HCT116 (cell line): ENCODE measurements around the gene NUMA1. TPM values are rescaled to one million over a fixed set of nuclear protein-coding genes. Genes with fewer than 3 reads are reported as not detected.

Source experiments
- ATAC-seq: fragments of 200-7000 bp; cut with Tn5 transposase; 2 replicates; pipeline ENCODE4 v1.9.1; 2020; ENCODE audit warnings: mild to moderate bottlenecking, moderate library complexity
- BruUV-seq: library from RNA; stranded (reverse); fragments of 400-500 nt; replicated peaks from 2 replicates; lab custom pipeline; 2021; lab: Mats Ljungman, UMichigan
- CTCF ChIA-PET: fragments of 300-600 bp; sonication (Branson Sonifier 250); formaldehyde crosslinking; loops from one replicate; lab custom pipeline; 2021; ENCODE audit warnings: antibody characterized with exemption; lab: Charles Lee
- POLR2A ChIA-PET: fragments of 300-600, 350-600 bp; sonication (Branson Sonifier 250); formaldehyde crosslinking; loops from one replicate; lab custom pipeline; 2021; ENCODE audit warnings: antibody characterized with exemption; lab: Charles Lee
- RAD21 ChIA-PET, 2 experiments: fragments of 300-600 bp; sonication (Branson Sonifier 250); formaldehyde crosslinking; loops; one replicate each; lab custom pipeline; 2023; ENCODE audit warnings: low total read pairs in 2 of 2; ENCODE audit not compliant: uncharacterized antibody in 2 of 2, unreplicated experiment in 2 of 2, low non-redundant PET in 1 of 2; lab: Charles Lee
- DNase-seq: peaks from one replicate; pipeline ENCODE4 v3.0.0-alpha.2; 2010; ENCODE audit warnings: low read depth, low spot score
- H2AFZ ChIP-seq: fragments of 200-600 bp; shearing (Covaris generic), sonication (generic); 2 replicates; pipeline ENCODE4 v1.6.1; 2017; ENCODE audit warnings: low read depth, mixed run types, mixed read lengths, antibody characterized with exemption, low read length; ENCODE audit not compliant: poor library complexity, severe bottlenecking
- H3K27ac ChIP-seq: 2 replicates; pipeline ENCODE4 v1.5.1; 2012; ENCODE audit warnings: low read depth, low read length
- H3K27me3 ChIP-seq: fragments of 200-600 bp; sonication (generic); 2 replicates; pipeline ENCODE4 v1.6.1; 2016; ENCODE audit warnings: mixed run types, low read length, mixed read lengths; ENCODE audit not compliant: insufficient read depth
- H3K36me3 ChIP-seq, 2 experiments: fragments of 200-500 bp in 1 of 2; fragments of 200-600 bp in 1 of 2; sonication (Bioruptor generic) in 1 of 2; sonication (generic) in 1 of 2; 2 replicates each; pipeline versions ENCODE4 v1.5.1 to v1.6.1; 2014 to 2016; ENCODE audit warnings: low read length in 2 of 2, inconsistent platforms in 1 of 2, mixed read lengths in 1 of 2, mixed run types in 1 of 2; ENCODE audit not compliant: insufficient read depth in 2 of 2, control insufficient read depth in 1 of 2
- H3K4me1 ChIP-seq, 2 experiments: fragments of 200-600 bp in 1 of 2; sonication (generic) in 1 of 2; 2 replicates each; pipeline versions ENCODE4 v1.5.1 to v1.6.1; 2012 to 2017; ENCODE audit warnings: low read length in 2 of 2, inconsistent platforms in 1 of 2, mild to moderate bottlenecking in 1 of 2, mixed read lengths in 1 of 2, mixed run types in 1 of 2, moderate library complexity in 1 of 2; ENCODE audit not compliant: insufficient read depth in 2 of 2, control insufficient read depth in 1 of 2
- H3K4me2 ChIP-seq: fragments of 200-600 bp; sonication (generic); 2 replicates; pipeline ENCODE4 v1.6.1; 2017; ENCODE audit warnings: mixed run types, low read length, mixed read lengths
- H3K4me3 ChIP-seq, 2 experiments: fragments of 200-600 bp in 1 of 2; sonication (generic) in 1 of 2; replicated peaks in 1 of 2; 2 replicates each; pipeline ENCODE4 v1.5.1; 2011 to 2016; ENCODE audit warnings: low read length in 2 of 2, control low read depth in 1 of 2, low read depth in 1 of 2, mild to moderate bottlenecking in 1 of 2, mixed read lengths in 1 of 2, mixed run types in 1 of 2
- H3K79me2 ChIP-seq: fragments of 200-600 bp; sonication (generic); 2 replicates; pipeline ENCODE4 v1.6.1; 2017; ENCODE audit warnings: mild to moderate bottlenecking, mixed run types, low read length, moderate library complexity, mixed read lengths; ENCODE audit not compliant: insufficient read depth
- H3K9ac ChIP-seq: fragments of 200-600 bp; sonication (generic); 2 replicates; pipeline ENCODE4 v1.6.1; 2016; ENCODE audit warnings: low read length, mixed read lengths
- H3K9me2 ChIP-seq: fragments of 200-600 bp; sonication (generic), shearing (Covaris generic); 2 replicates; pipeline ENCODE4 v1.6.1; 2017; ENCODE audit warnings: mixed run types, mild to moderate bottlenecking, moderate library complexity; ENCODE audit not compliant: insufficient read depth
- H3K9me3 ChIP-seq, 2 experiments: fragments of 200-500 bp in 1 of 2; fragments of 200-600 bp in 1 of 2; sonication (Bioruptor generic) in 1 of 2; sonication (generic) in 1 of 2; 2 replicates each; pipeline ENCODE4 v1.6.1; 2014 to 2017; ENCODE audit warnings: low read length in 2 of 2, mixed read lengths in 2 of 2, inconsistent platforms in 1 of 2, low read depth in 1 of 2, mild to moderate bottlenecking in 1 of 2, mixed run types in 1 of 2, moderate library complexity in 1 of 2; ENCODE audit not compliant: control insufficient read depth in 1 of 2, insufficient read depth in 1 of 2
- H4K20me1 ChIP-seq: fragments of 200-600 bp; sonication (generic), shearing (Covaris generic); 2 replicates; pipeline ENCODE4 v1.6.1; 2017; ENCODE audit warnings: mixed run types, mild to moderate bottlenecking, moderate library complexity; ENCODE audit not compliant: insufficient read depth
- CBX3 ChIP-seq: IDR thresholded peaks from 2 replicates; pipeline ENCODE4 v1.6.1; 2012; ENCODE audit warnings: low read depth
- CEBPB ChIP-seq: IDR thresholded peaks from 2 replicates; pipeline ENCODE4 v1.6.1; 2012; ENCODE audit warnings: low read depth
- EGR1 ChIP-seq: IDR thresholded peaks from 2 replicates; pipeline ENCODE4 v1.6.1; 2012; ENCODE audit warnings: low read depth
- ELF1 ChIP-seq: IDR thresholded peaks from 2 replicates; pipeline ENCODE4 v1.6.1; 2012; ENCODE audit warnings: low read depth, borderline replicate concordance
- FOSL1 ChIP-seq: IDR thresholded peaks from 2 replicates; pipeline ENCODE4 v1.6.1; 2012; ENCODE audit warnings: low read depth
- POLR2AphosphoS5 ChIP-seq: IDR thresholded peaks from 2 replicates; pipeline ENCODE4 v1.6.1; 2011; ENCODE audit warnings: mild to moderate bottlenecking, low read depth, low read length, moderate library complexity
- SIN3A ChIP-seq: IDR thresholded peaks from 2 replicates; pipeline ENCODE4 v1.6.1; 2012; ENCODE audit warnings: low read depth
- SP1 ChIP-seq: IDR thresholded peaks from 2 replicates; pipeline ENCODE4 v1.6.1; 2012; ENCODE audit warnings: low read depth
- TCF7L2 ChIP-seq: IDR thresholded peaks from 2 replicates; pipeline ENCODE4 v1.7.0; 2011; ENCODE audit warnings: borderline replicate concordance, inconsistent platforms; ENCODE audit not compliant: insufficient read depth, insufficient read length; ENCODE audit errors: extremely low read depth
- YY1 ChIP-seq: IDR thresholded peaks from 2 replicates; pipeline ENCODE4 v1.6.1; 2011; ENCODE audit warnings: low read length, low read depth, moderate library complexity, mild to moderate bottlenecking; ENCODE audit not compliant: insufficient replicate concordance; ENCODE audit errors: extremely low read depth
- ZFX ChIP-seq: fragments of 450-650 bp; IDR thresholded peaks from 2 replicates; pipeline ENCODE4 v1.6.1; 2017
- intact Hi-C: fragments of 100-400 bp; cut with micrococcal nuclease; formaldehyde crosslinking; loops from 2 replicates; pipeline ENCODE4 v1.10.0; 2022
- total RNA-seq: library from RNA; stranded (reverse); gene quantifications from one replicate; pipeline ENCODE4 v1.2.1, GENCODE V29; 2021; ENCODE audit not compliant: unreplicated experiment
- TF ChIP-seq, protein P1 (sequence below), 3 experiments: fragments of 200-600 bp in 1 of 3; sonication (generic) in 1 of 3; IDR thresholded peaks in 2 of 3; conservative IDR thresholded peaks in 1 of 3; 2 replicates each; pipeline ENCODE4 v1.5.1; 2012 to 2017; ENCODE audit warnings: low read depth in 2 of 3, low read length in 2 of 3, antibody characterized with exemption in 1 of 3, borderline replicate concordance in 1 of 3, control low read depth in 1 of 3, mild to moderate bottlenecking in 1 of 3, mixed read lengths in 1 of 3, mixed run types in 1 of 3, moderate library complexity in 1 of 3; ENCODE audit not compliant: insufficient read depth in 1 of 3
- TF ChIP-seq, protein P2 (sequence below): IDR thresholded peaks from 2 replicates; pipeline ENCODE4 v1.6.1; 2012

Gene NUMA1
- total RNA-seq, 1 experiment from 2014 or later = 133 TPM

DNA sequence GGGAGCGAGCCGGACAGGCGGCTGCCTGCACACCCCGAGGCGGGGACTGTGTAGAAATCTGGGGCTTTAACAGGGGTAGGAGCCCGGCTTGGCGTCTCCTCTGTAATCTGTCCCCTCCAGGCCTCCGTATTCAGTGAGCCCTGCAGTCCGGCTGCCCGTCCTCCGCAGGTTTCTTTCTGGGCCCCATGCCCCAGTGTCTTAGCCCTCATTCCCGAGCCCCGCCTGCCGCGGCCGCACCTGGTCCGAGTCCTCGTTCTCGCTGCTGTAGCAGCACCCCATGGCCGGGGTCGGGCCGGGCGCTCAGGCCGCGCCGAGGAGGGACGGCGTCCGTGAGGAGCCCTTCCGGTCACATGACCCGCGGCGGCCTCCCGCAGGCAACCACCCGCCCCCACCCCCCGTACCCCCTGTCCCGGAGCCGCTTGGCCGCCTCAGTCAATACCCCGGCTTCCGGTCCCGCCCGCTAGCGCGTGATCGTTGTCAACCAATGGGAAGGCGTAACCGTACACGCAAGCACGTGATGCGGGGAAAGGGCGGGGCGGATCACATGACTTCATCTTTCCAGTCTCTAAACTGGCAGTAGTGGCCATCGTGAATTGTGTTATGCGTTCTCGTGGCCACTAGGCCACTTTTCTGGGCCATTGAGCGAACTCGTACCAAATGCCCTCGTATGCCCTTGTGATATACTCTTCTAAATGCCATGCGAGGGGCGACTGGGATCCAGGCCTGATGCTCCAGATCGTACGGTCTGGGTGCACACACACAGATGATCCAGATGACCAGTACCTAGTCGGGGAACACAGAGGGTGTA lies 22.8 kb upstream of the NUMA1 start, which contains the start of gene LAMTOR1:
Gene LAMTOR1, minus strand, starts transcription at position 352 of the 808 bp plus-strand sequence. Its CDS starts 73 bp downstream, at position 279.
- ATAC-seq = peak; percentile 95
- Histone ChIP-seq H2AFZ (no peak within 1 kb of the TSS), H3K4me2 (peak within 1 kb of the TSS; percentile 90), H3K36me3 (peaks cover 5 to 9% of the 10 kb centered on the region in 2 experiments; a peak in 2 of 4 replicates)
- no TSS peak for BruUV-seq
- peak; percentile 98 for DNase-seq
- ChIA-PET RAD21 (interaction anchor here in 1 of 2 experiments (0.6 kb wide), 1 partner anchor 9 kb away, joined by 3 read pairs; the partner anchor contains the start of gene ANAPC15), CTCF (no interaction called here)
- intact Hi-C loops = loop anchor here (1.0 to 5.0 kb wide), 3 partner anchors 9 to 119 kb away; partner anchors contain the start of genes ANAPC15, INPPL1, LRRC51 and NUMA1
- TF ChIP-seq SP1 = peak; percentile 89
- TF ChIP-seq ELF1 = peak; percentile 64; the same call in 1 of the 2 replicates
- TF ChIP-seq, protein P1, sequence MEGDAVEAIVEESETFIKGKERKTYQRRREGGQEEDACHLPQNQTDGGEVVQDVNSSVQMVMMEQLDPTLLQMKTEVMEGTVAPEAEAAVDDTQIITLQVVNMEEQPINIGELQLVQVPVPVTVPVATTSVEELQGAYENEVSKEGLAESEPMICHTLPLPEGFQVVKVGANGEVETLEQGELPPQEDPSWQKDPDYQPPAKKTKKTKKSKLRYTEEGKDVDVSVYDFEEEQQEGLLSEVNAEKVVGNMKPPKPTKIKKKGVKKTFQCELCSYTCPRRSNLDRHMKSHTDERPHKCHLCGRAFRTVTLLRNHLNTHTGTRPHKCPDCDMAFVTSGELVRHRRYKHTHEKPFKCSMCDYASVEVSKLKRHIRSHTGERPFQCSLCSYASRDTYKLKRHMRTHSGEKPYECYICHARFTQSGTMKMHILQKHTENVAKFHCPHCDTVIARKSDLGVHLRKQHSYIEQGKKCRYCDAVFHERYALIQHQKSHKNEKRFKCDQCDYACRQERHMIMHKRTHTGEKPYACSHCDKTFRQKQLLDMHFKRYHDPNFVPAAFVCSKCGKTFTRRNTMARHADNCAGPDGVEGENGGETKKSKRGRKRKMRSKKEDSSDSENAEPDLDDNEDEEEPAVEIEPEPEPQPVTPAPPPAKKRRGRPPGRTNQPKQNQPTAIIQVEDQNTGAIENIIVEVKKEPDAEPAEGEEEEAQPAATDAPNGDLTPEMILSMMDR (IDR thresholded peaks at IDR 0.05 in 2 of 3, conservative IDR thresholded peaks at IDR 0.05 in 1 of 3; ENCODE audit: borderline replicate concordance in 1 of 3, insufficient read depth in 1 of 3, low read depth in 2 of 3, low read length in 2 of 3) = peak in 2 of 3 experiments; percentile 28 to 41; a peak in 1 of 6 replicates
- no peak; the same call in 1 of the 2 replicates for TF ChIP-seq SIN3A
- TF ChIP-seq FOSL1 = no peak
- TF ChIP-seq TCF7L2 = peak; percentile 33
- TF ChIP-seq, protein P2, sequence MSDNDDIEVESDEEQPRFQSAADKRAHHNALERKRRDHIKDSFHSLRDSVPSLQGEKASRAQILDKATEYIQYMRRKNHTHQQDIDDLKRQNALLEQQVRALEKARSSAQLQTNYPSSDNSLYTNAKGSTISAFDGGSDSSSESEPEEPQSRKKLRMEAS = peak; percentile 75
- no peak for TF ChIP-seq CBX3
- TF ChIP-seq EGR1 = no peak; the same call in 1 of the 2 replicates
- TF ChIP-seq YY1 = peak; percentile 60
- TF ChIP-seq CEBPB = no peak
- peak; percentile 83 for TF ChIP-seq POLR2AphosphoS5
- TF ChIP-seq ZFX = peak; percentile 88
- TF ChIP-seq, all 23 proteins: peak for 8
- Histone ChIP-seq H3K9me3 (no peaks in the 10 kb centered on the region), H3K9me2 (no peaks in the 10 kb centered on the region), H3K27me3 (no peaks in the 10 kb centered on the region), H3K79me2 (peaks cover 36% of the 10 kb centered on the region), H3K9ac (peak within 1 kb of the TSS; percentile 95), H3K4me1 (peaks cover 11 to 18% of the 10 kb centered on the region in 2 experiments; a peak in 3 of 4 replicates), H3K4me3 (peak within 1 kb of the TSS; percentile 89 to 99), H3K27ac (peak within 1 kb of the TSS; percentile 80), H4K20me1 (no peaks in the 10 kb centered on the region)
- POLR2A ChIA-PET = no interaction called here
